Measurements from ENCODE around the gene SLC17A9. TPM values are rescaled to one million over a fixed set of nuclear protein-coding genes. Genes with fewer than 3 reads are reported as not detected.

Gene SLC17A9
- total RNA-seq, 1 experiment from 2014 or later: 37.6 TPM

DNA sequence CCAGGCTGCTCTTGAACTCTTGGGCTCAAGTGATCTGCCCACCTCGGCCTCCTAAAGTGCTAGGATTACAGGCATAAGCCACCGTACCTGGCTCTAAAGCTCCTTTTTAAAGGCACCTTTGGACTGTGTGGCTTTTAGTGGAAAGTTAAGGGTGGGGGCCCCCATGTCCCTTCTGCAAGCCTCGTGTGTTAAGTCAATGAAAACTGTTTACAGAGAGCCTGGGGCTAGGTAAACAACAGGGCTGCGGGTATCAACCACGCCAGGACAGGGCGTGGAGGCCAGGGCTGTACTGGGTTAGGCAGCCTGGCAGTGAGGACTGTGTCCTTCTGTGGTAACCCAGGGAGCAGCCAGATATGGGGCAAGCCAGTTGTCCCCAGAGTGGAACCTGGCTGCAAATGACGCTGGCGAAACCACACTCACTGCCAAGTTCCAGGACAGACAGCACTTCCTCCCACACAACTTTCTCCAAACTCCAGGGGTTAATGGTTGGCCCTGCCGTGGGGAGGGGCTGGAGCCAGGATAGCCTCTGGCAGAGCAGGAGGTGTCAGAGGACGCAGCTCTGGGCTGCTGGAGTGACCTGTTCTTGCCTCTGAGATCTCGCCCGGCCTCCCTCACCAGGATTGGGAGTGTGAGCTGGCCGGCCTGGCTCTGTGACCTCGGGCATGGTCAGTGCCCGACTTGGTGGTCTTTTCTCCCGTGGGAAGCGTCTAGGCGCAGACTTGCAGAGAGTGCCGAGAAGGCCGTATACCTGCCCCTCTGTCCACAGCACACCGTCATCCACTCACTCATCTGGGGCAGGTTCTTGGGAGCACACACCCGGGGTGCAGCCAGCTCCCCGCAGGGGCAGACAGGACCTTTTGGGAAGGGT is 3.2 kb downstream of the SLC17A9 start:
- no peak for DNase-seq (ENCODE audit: low read depth, low spot score)
- ATAC-seq: no peak
- no peaks in the 10 kb centered on the region for H3K27me3 ChIP-seq (ENCODE audit: insufficient read depth, low read length)
- peaks cover 37% of the 10 kb centered on the region for H3K79me2 ChIP-seq (ENCODE audit: insufficient read depth, low read length)
- TF ChIP-seq RAD21 (IDR thresholded peaks at IDR 0.05; ENCODE audit: low read depth) (no peak), ELF1 (IDR thresholded peaks at IDR 0.05; ENCODE audit: borderline replicate concordance, low read depth) (no peak), POLR2A (IDR thresholded peaks at IDR 0.05; ENCODE audit: borderline replicate concordance, extremely low read depth, insufficient read depth, insufficient read length) (no peak), SRF (IDR thresholded peaks at IDR 0.05; ENCODE audit: low read depth) (no peak), ZNF274 (IDR thresholded peaks at IDR 0.05; ENCODE audit: low read depth, low read length) (no peak)
- peaks cover 9 to 24% of the 10 kb centered on the region in 2 experiments for H3K4me1 ChIP-seq (ENCODE audit: control insufficient read depth in 1 of 2, insufficient read depth in 2 of 2, low read length in 2 of 2)
- H3K27ac ChIP-seq (ENCODE audit: low read depth, low read length): no peak overlapping the region; the same call in 1 of the 2 replicates
- no TSS peak for BruUV-seq (replicated peaks)
- H3K9ac ChIP-seq (ENCODE audit: low read length): no peak overlapping the region
- no peaks in the 10 kb centered on the region for H4K20me1 ChIP-seq (ENCODE audit: insufficient read depth)
- no peak overlapping the region for H3K4me3 ChIP-seq (replicated peaks in 1 of 2; ENCODE audit: low read depth in 1 of 2, low read length in 2 of 2)
- no peak overlapping the region for H2AFZ ChIP-seq (ENCODE audit: low read depth, low read length, poor library complexity, severe bottlenecking)
- CTCF ChIA-PET: no interaction called here
- intact Hi-C loops (cut with micrococcal nuclease): no loop called here
- H3K9me2 ChIP-seq (ENCODE audit: insufficient read depth): no peaks in the 10 kb centered on the region
- H3K9me3 ChIP-seq (ENCODE audit: control insufficient read depth in 1 of 2, insufficient read depth in 1 of 2, low read depth in 1 of 2, low read length in 2 of 2): no peaks in the 10 kb centered on the region
- H3K4me2 ChIP-seq (ENCODE audit: low read length): no peak overlapping the region
- RAD21 ChIA-PET (ENCODE audit: low non-redundant PET in 1 of 2, low total read pairs in 2 of 2, uncharacterized antibody in 2 of 2, unreplicated experiment in 2 of 2): no interaction called here
- no peaks in the 10 kb centered on the region for H3K36me3 ChIP-seq (ENCODE audit: control insufficient read depth in 1 of 2, insufficient read depth in 2 of 2, low read length in 2 of 2)
- POLR2A ChIA-PET: no interaction called here

DNA sequence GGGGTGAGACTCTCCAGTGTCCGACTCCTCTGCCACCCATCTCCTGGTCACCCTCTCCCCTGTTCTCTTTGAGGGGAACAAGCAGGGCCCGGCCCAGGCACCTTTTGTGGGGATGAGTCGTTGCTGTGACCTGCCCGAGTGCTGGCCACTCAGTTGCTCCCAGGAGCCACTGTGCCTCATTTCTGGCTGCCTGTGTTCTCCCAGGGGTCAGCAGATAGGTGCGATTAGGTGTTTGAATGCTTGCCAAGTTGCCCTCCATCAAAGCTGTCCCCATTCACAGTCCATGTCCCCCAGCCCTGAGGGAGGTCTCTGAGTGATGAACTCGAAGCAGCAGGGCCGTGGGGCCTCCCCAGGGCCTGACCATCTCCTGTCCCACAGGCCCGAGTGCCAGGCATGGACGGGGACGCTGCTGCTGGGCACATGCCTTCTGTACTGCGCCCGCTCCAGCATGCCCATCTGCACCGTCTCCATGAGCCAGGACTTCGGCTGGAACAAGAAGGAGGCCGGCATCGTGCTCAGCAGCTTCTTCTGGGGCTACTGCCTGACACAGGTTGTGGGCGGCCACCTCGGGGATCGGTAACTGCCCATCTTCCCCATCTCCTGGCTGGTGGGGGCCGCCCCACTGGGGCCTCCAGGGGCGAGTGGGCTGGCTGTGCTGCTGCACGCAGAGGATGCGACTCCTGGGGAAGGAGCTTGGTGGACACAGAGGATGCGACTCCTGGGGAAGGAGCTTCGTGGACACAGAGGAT is 4.1 kb downstream of the SLC17A9 start:
- no peak overlapping the region for H3K9ac ChIP-seq (ENCODE audit: low read length)
- H2AFZ ChIP-seq (ENCODE audit: low read depth, low read length, poor library complexity, severe bottlenecking): no peak overlapping the region
- H3K9me2 ChIP-seq (ENCODE audit: insufficient read depth): no peaks in the 10 kb centered on the region
- ATAC-seq (no peak), DNase-seq (ENCODE audit: low read depth, low spot score) (no peak)
- H3K36me3 ChIP-seq (ENCODE audit: control insufficient read depth in 1 of 2, insufficient read depth in 2 of 2, low read length in 2 of 2): no peaks in the 10 kb centered on the region
- RAD21 ChIA-PET (ENCODE audit: low non-redundant PET in 1 of 2, low total read pairs in 2 of 2, uncharacterized antibody in 2 of 2, unreplicated experiment in 2 of 2): no interaction called here
- H3K4me2 ChIP-seq (ENCODE audit: low read length): no peak overlapping the region
- H3K27ac ChIP-seq (ENCODE audit: low read depth, low read length): no peak overlapping the region; the same call in 1 of the 2 replicates
- intact Hi-C loops (cut with micrococcal nuclease): no loop called here
- TF ChIP-seq EZH2 (IDR thresholded peaks at IDR 0.05) (no peak), SP1 (IDR thresholded peaks at IDR 0.05; ENCODE audit: low read depth) (no peak), YY1 (IDR thresholded peaks at IDR 0.05; ENCODE audit: extremely low read depth, insufficient replicate concordance, low read depth, low read length) (no peak), POLR2A (IDR thresholded peaks at IDR 0.05; ENCODE audit: borderline replicate concordance, extremely low read depth, insufficient read depth, insufficient read length) (no peak), SIN3A (IDR thresholded peaks at IDR 0.05; ENCODE audit: low read depth) (no peak)
- CTCF ChIA-PET: no interaction called here
- H4K20me1 ChIP-seq (ENCODE audit: insufficient read depth): no peaks in the 10 kb centered on the region
- no peaks in the 10 kb centered on the region for H3K27me3 ChIP-seq (ENCODE audit: insufficient read depth, low read length)
- peaks cover 6 to 21% of the 10 kb centered on the region in 2 experiments for H3K4me1 ChIP-seq (ENCODE audit: control insufficient read depth in 1 of 2, insufficient read depth in 2 of 2, low read length in 2 of 2)
- H3K4me3 ChIP-seq (replicated peaks in 1 of 2; ENCODE audit: low read depth in 1 of 2, low read length in 2 of 2): no peak overlapping the region
- H3K9me3 ChIP-seq (ENCODE audit: control insufficient read depth in 1 of 2, insufficient read depth in 1 of 2, low read depth in 1 of 2, low read length in 2 of 2): no peaks in the 10 kb centered on the region
- BruUV-seq (replicated peaks): no TSS peak
- peaks cover 37% of the 10 kb centered on the region for H3K79me2 ChIP-seq (ENCODE audit: insufficient read depth, low read length)
- POLR2A ChIA-PET: no interaction called here
